ENCODE measurements around the gene LSM2.
"Not testable (repeated sequence)": the region's sequence is repeated elsewhere in the genome, so short reads cannot be mapped to it uniquely, and the experiment has no call there.

Gene LSM2

DNA sequence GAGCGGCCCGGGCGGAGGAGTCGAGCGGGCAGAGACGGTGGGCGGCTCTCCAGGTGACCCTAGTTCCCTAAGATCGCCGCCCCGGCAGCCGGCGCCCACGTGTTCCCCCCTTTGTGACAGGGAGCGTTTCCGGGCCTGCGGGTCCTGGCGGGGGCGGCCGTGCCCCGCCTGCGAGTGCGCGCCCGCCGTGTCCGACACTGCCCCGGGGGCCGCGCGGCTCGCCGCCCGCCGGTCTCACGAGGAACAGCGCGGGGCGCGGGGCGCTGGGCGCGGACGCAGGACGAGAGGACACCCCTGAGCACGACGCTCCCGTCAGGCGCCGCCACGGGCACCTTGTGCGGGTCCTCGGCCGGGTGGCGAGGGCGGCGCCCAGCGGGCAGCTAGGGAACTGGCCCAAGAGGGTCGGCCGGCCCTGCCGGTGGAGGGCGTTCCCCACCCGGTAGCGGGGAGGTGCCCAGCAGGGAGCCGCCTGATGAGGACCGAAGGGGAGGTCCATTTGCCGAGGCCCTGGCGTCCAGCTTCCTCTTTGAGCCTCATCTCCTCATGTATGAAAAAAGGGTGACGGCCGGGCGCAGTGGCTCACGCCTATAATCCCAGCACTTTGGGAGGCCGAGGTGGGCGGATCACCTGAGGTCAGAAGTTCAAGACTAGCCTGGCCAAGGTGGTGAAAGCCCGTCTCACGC, 11.0 kb downstream of the LSM2 start, which contains the start of gene VARS1:
Gene VARS1, minus strand, starts transcription at position 137 of the 683 bp plus-strand sequence. CDS start 535 bp downstream, outside the sequence.
- peak; percentile 90 for DNase-seq

DNA sequence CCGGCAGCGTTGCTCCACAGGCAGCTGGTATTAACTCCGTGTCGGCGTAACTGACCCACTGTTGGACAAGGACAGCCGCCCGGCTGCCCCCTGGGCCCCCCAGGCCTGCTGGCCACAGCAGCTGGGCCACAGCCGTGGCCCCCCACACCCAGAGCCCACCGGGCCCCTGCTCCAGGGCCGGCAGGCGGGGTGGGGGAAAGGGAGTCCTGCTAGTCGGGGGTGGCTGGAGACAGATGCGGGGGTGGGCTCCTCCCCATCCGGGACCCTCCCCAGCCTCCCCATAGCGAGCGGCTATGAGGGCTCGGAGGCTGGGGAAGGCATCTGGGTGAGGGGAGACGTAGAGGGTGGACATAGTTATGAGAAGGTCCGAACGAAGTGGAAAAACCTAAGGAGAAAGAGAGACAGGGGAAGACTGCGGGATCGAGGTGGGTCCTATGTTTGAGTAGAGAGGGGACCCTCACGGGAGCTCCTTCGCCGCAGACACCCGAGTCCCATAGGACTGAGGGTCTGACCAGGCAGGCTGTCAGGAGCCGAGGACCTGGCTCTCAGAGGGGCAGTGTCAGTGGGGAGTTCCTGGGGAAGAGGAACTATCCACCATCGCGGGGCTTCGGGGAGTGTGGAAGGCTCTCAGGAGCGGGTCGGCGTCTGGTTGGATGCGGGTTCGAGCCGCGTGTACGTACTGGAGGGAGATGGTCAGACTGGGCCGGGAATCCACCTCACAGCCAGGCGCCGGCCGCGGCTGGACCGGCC, 11.7 kb downstream of the LSM2 start:
- DNase-seq: no peak

GRCh38 chr6:31794294-31794865, 12.4 kb downstream of the LSM2 start:
- no peak for DNase-seq

- DNase-seq: not testable (repeated sequence)
These were observed 12.9 kb downstream of the LSM2 start for GRCh38 chr6:31793927-31794245.

DNA sequence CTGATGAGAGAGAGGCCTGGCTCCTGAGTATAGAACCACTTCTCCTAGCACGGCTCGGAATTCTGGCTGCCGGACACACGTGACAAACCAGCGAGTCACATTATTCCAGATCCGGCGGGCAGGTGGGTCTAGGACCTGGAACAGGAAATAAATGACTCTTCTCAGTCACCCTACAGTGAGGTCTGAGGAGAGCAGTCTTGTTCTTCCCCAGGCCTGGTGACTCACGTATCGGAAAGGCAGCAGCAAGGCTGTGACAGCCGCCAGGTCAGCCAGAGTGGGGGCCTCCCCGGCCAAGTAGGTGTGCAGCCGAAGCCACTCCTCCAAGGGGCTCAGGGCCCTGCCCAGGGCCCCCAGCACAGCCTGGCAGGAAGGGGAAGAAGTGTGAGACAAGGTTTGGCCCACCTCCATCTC, 14.0 kb downstream of the LSM2 start:
- no peak for DNase-seq

DNA sequence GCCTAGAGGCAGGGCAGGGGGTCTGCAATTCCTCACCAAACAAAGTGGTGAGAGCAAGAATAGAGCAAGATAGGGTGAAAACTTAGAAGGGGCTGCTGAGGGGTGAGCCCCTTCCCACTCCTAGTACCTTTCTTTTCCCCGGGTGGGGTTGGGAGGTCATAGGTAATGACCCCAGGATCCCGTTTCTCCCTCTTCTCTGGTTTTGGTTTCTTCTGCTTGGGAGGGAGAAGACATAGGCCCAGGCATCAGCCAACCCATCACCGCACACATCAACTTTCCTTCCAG, 14.7 kb downstream of the LSM2 start:
- DNase-seq: no peak

GRCh38 chr6:31791324-31792089, 15.3 kb downstream of the LSM2 start:
- no peak for DNase-seq

DNA sequence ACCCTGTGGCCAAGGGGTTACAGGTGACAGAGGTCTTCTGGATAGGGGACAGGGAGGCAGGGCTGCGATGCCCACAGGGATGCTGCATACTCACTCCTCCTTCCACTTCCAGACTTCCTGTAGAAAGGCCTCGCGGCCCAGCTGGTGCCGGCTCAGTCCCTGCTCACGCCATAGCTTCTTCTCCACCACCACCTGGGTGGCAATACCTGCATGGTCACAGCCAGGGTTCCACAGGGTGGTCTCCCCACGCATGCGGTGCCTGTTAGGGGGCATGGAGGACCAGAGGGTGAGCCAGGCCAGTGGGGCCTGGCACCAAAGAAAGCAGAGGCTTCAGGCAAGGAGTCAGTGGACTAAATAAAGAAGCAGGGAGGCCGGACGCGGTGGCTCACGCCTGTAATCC, 21.3 kb downstream of the LSM2 start:
- no peak for DNase-seq

DNA sequence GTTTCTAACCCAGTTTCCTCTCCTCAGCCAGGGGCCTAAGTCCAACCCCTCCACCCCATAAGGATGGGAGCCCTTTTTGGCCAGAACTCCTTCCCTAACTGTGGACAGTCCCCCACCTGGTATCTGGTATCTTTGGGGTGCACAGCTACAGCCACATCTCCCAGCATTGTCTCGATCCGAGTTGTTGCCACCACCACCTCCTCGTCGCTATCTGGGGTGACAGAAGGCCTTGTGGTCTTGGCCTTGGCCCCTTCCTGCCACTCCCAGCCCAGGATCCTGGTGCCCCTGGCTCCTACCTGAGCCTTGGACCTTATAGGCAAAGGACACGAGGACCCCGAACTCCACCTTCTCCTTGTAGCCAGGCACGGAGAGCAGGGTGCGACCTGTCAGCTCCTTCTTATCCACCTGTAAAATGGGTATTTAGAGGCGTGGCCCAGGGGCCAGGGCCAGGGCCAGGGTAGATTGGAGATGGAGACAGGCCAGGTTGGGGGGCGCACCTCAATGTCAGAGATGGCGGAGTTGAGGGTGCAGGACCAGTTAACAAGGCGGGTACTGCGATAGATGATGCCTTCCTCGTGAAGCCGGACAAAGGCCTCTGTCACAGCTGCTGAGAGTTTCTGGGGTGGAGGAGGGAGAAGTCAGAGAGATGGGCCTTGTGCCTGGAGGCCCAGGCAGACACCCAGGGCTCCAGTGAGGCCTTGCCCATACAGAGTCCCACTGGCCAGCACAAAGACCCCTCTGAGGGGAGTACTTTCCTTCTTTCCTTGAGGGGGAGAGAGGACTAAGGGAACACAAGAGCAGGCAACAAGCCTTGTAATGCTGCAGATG, 22.5 kb downstream of the LSM2 start:
- no peak for DNase-seq

GRCh38 chr6:31782126-31782855, 24.5 kb downstream of the LSM2 start:
- no peak for DNase-seq

GRCh38 chr6:31781244-31782125, 25.3 kb downstream of the LSM2 start:
- DNase-seq: no peak

GRCh38 chr6:31780507-31781243, 26.1 kb downstream of the LSM2 start:
- DNase-seq: no peak

DNA sequence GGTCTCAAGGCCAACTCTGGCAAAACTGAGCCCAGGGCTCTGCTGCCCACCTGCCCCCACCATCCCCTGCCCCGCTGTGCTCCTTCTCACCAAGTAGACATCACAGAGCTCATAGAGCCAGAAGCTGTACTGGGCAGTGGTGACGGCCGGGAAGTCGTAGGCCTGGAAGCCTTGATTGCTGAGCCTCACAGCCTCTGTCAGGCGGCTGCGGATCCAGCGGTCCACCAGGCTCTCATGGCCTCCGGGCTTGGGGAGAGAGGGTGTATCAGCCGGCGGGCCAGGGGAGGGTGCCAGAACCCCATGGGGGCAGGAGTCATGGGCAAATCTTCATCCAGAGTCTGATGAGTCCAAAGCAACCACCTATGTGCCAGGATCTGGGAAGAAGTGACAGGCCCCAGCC, 26.9 kb downstream of the LSM2 start:
- DNase-seq: no peak

DNA sequence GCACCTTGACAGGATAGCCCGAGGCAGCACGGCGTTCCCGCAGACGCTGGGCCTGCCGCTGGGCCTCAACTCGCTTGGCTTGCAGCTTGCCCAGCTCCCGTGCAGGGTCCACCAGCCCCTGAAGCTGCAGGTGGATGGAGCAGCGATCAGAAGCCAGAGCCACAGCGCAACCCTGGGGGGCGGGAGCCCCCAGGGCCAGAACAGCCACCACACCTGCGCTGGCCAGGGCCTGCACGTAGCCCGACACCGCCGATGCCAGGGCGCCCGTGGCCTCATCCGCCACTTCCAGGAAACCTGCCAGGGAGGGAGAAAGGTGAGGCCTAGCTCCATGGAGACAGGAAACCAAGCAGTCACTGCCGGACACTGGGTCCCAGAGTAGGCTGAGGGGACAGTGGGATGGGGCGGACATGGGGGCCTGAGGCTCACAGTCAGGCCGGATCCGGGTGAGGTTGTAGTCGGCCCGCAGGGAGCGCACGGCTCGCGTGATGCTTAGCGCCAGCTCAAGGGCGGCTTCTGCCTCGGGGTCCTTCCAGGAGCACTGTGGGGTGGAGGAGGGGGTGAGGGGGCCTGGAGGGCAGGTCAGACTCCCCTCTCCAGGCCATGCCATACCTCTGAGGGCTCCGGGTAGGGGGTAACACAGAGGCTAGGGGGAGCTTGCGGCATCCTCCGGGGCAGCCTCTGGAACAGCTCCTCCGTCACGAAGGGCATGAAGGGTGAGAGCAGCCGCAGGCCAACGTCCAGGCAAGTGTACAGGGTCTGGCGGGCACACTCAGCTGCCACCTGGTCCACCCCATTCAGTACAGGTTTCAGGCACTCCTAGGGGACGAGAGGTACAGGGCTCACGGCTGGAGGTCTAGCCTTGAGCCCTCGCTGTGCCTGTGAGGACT, 27.5 kb downstream of the LSM2 start:
- no peak for DNase-seq

DNA sequence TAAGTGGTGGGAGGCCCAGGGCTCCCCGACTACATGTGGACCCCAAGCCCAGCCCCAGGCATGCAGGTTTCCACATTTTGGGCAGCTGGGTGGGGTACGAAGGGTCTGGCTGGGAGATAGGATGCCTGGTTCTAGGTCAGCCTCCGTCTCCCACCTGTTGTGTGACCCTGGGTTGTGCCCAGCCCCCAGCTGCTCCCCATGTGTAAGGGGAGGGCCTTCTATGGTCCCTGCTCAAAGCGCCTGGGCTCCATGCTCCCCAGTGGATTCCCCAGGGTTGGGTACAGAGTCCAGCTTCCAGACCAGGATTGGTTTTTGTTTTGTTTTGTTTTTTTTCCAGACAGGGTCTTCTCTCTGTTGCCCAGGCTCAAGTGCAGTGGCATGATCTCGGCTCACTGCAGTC, 28.6 kb downstream of the LSM2 start:
- no peak for DNase-seq

GRCh38 chr6:31777667-31778050, 29.1 kb downstream of the LSM2 start:
- no peak for DNase-seq

DNA sequence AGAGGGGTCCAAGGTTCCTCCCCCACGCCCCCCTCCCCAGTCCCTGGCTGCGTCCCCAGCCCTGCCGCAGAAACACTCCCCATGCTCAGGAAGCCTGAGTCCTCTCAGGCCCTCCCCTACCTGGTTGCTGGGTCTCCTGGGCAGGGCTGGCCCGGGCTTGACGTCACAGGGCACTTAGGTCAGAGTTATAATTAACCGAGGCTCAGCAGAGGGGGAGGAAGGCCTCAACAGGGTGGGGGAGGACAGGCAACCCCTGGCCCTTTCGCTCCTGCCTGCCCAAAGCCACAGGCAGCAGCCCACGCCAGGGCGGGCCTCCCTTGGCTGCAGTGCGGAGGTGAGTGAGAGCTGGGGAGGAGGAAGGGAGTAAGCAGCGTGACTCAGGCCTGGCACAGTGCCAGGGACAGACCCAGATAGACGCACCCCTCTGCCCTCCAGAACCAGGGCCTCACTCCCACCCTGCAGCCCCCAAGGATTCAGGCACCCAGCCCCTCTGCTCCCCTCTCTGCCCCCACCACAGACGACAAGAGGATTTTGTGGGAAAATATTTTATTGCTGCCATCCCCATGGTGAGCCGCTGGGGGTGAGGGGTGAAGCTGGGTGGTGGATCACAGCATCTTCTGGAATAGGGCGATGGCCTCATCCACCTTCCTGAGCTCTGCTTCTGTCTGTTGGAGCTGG, 29.6 kb downstream of the LSM2 start, which contains the start of gene VWA7:
Gene VWA7, minus strand, starts transcription at position 340 of the 678 bp plus-strand sequence. CDS start 549 bp downstream, outside the sequence.
- peak; percentile 83 for DNase-seq

GRCh38 chr6:31776485-31776988, 30.2 kb downstream of the LSM2 start:
- DNase-seq: no peak

Measured in CD4-positive, alpha-beta T cell treated with Interferon gamma for 1 hour (primary cell).